GM06990 (cell line): Measurements from ENCODE around the gene GREM2.

Source experiments
- DNase-seq: peaks from one replicate; pipeline ENCODE4 v3.0.0-alpha.2; 2011; ENCODE audit not compliant: insufficient read length; ENCODE audit errors: extremely low read depth
- H3K27me3 ChIP-seq: replicated peaks from 2 replicates; pipeline ENCODE4 v1.6.0; 2011; ENCODE audit warnings: low read length; ENCODE audit not compliant: control insufficient read depth, insufficient read depth
- H3K36me3 ChIP-seq: 2 replicates; pipeline ENCODE4 v1.5.1; 2011; ENCODE audit warnings: low read length; ENCODE audit not compliant: control insufficient read depth, insufficient read depth
- H3K4me3 ChIP-seq: replicated peaks from 2 replicates; pipeline ENCODE4 v1.5.1; 2011; ENCODE audit warnings: low read depth, mild to moderate bottlenecking, control low read depth, low read length
- TF ChIP-seq, protein P1 (sequence below): IDR thresholded peaks from 2 replicates; pipeline ENCODE4 v1.5.1; 2011; ENCODE audit warnings: low read length, control low read depth, mild to moderate bottlenecking, inconsistent platforms; ENCODE audit not compliant: insufficient read depth, poor library complexity, severe bottlenecking

Gene GREM2

GRCh38 chr1:240611619-240612480 is at the start of gene GREM2:
TSS of gene GREM2 (minus strand) at chr1:240612155. CDS start at chr1:240493475, 118,680 bp downstream.
- DNase-seq: peak; percentile 18
- Histone ChIP-seq H3K27me3 (no peaks in the 10 kb centered on the region), H3K36me3 (no peaks in the 10 kb centered on the region), H3K4me3 (peak within 1 kb of the TSS; percentile 37)
- TF ChIP-seq, protein P1, sequence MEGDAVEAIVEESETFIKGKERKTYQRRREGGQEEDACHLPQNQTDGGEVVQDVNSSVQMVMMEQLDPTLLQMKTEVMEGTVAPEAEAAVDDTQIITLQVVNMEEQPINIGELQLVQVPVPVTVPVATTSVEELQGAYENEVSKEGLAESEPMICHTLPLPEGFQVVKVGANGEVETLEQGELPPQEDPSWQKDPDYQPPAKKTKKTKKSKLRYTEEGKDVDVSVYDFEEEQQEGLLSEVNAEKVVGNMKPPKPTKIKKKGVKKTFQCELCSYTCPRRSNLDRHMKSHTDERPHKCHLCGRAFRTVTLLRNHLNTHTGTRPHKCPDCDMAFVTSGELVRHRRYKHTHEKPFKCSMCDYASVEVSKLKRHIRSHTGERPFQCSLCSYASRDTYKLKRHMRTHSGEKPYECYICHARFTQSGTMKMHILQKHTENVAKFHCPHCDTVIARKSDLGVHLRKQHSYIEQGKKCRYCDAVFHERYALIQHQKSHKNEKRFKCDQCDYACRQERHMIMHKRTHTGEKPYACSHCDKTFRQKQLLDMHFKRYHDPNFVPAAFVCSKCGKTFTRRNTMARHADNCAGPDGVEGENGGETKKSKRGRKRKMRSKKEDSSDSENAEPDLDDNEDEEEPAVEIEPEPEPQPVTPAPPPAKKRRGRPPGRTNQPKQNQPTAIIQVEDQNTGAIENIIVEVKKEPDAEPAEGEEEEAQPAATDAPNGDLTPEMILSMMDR: no peak

- H3K4me3 ChIP-seq: no peak overlapping the region
- TF ChIP-seq, protein P1: no peak
- no peak for DNase-seq
Observed at GRCh38 chr1:240658312-240658960, 46.5 kb upstream of the GREM2 start.

DNA sequence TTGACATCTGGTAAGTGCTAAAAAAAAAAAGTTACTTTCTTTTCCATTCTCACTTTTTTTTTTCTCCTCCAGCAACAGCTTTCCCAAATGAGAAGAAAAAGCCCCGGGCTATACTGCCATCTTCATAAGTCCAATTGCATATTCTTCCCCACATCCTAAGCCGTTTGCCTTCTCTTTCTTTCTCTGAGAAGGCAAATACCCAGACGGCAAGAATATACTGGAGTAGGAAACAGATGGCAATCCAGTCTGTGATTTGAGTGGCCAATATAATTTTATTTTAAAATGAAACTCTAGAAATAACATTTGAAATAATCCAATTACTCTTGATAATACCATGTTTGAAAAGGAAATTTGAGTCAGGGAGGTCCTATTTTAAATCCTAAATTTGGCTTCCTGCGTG is 44.6 kb upstream of the GREM2 start:
- H3K4me3 ChIP-seq: no peak overlapping the region
- no peaks in the 10 kb centered on the region for H3K36me3 ChIP-seq
- H3K27me3 ChIP-seq: no peaks in the 10 kb centered on the region
- TF ChIP-seq, protein P1: no peak
- no peak for DNase-seq

More at GRCh38 chr1:240658312-240658960, 46.5 kb upstream of the GREM2 start:
- Histone ChIP-seq H3K36me3 (no peaks in the 10 kb centered on the region), H3K27me3 (no peaks in the 10 kb centered on the region)

GRCh38 chr1:240652961-240653409 is 41.0 kb upstream of the GREM2 start:
- DNase-seq: no peak
- no peaks in the 10 kb centered on the region for H3K36me3 ChIP-seq
- H3K27me3 ChIP-seq: no peaks in the 10 kb centered on the region
- no peak overlapping the region for H3K4me3 ChIP-seq
- TF ChIP-seq, protein P1: no peak

- Histone ChIP-seq H3K36me3 (no peaks in the 10 kb centered on the region), H3K27me3 (no peaks in the 10 kb centered on the region), H3K4me3 (no peak overlapping the region)
- no peak for DNase-seq
- TF ChIP-seq, protein P1: no peak
Observed at GRCh38 chr1:240652549-240652948, 40.6 kb upstream of the GREM2 start.
